ENCODE data around the gene CFAP107. TPM values are rescaled to one million over a fixed set of nuclear protein-coding genes. Genes with fewer than 3 reads are reported as not detected.

Gene CFAP107
- total and polyA plus RNA-seq, 2 donors (not counting 1 experiment from before 2014, with no cell fraction given) = not detected

DNA sequence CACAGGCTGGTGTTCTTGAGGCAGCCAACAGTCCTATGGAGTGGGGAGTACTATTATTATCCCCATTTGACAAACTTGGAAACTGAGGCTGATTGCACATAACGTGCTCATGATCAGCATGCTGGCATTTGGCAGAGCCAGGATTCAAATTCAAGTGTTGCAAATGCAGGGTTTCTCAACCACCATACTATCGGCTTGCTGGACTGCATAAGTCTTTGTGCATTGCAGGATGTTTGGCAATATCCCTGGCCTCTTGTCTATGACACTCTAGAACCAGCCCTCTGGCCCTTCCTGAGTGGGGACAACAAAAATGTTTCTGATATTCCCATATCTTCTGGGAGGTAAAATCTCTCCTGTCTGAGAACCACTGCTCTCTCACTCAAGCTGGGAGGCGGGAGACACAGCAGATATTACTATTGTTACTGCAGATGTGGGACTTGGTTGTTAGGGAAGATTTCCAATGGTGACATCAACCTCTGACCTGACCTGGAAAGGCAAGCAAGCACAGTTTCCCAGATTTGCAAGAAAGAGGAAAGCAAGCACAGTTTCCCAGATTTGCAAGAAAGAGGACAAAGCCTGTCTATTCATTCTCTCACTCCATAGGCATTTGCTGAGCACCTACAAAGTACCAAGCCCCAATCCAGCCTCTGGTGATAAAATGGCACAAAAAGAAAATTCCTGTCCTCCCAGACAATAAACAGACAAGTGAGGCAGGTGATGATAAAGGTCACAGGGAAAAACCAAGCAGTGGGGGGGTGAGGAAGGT is 31.1 kb upstream of the CFAP107 start:
- CTCF ChIA-PET = no interaction called here
- intact Hi-C loops (cut with micrococcal nuclease) = no loop called here
- no peaks in the 10 kb centered on the region for H3K4me1 Mint-ChIP-seq
- WGBS (ENCODE audit: insufficient coverage) = 86% methylated on average over 3 of the region's 3 CpGs
- Histone ChIP-seq H3K9ac (ENCODE audit: low read length) (no peak overlapping the region), H3K36me3 (replicated peaks in 1 of 2; ENCODE audit: control extremely low read depth in 1 of 2, control insufficient read depth in 1 of 2, extremely low read depth in 1 of 2, insufficient read depth in 2 of 2, low read length in 1 of 2) (no peaks in the 10 kb centered on the region), H2AFZ (ENCODE audit: insufficient read depth, low read depth, low read length, poor library complexity, severe bottlenecking) (no peak overlapping the region), H4K20me1 (ENCODE audit: control insufficient read depth, insufficient read depth, low read length, poor library complexity, severe bottlenecking) (no peaks in the 10 kb centered on the region), H3K27me3 (replicated peaks in 1 of 4; ENCODE audit: control extremely low read depth in 1 of 4, control insufficient read depth in 3 of 4, insufficient read depth in 4 of 4, low read length in 3 of 4) (no peaks in the 10 kb centered on the region), H3K27ac (ENCODE audit: low read length in 2 of 2) (no peak overlapping the region), H3K4me1 (ENCODE audit: control insufficient read depth in 2 of 2, insufficient read depth in 2 of 2, low read length in 2 of 2) (no peaks in the 10 kb centered on the region), H3K9me3 (ENCODE audit: control extremely low read depth in 1 of 3, control insufficient read depth in 2 of 3, insufficient read depth in 1 of 3, low read length in 2 of 3) (no peaks in the 10 kb centered on the region), H3K79me2 (ENCODE audit: control insufficient read depth, insufficient read depth, low read length) (no peaks in the 10 kb centered on the region), H3K4me2 (replicated peaks; ENCODE audit: low read depth, low read length, poor library complexity, severe bottlenecking) (no peak overlapping the region), H3K4me3 (ENCODE audit: control extremely low read depth in 1 of 5, extremely low read depth in 1 of 5, insufficient read depth in 1 of 5, low read depth in 2 of 5, low read length in 4 of 5) (no peak overlapping the region)
- H3K4me3 Mint-ChIP-seq = no peak overlapping the region
- no peak for ATAC-seq (ENCODE audit: low read depth)
- TF ChIP-seq, protein P1, sequence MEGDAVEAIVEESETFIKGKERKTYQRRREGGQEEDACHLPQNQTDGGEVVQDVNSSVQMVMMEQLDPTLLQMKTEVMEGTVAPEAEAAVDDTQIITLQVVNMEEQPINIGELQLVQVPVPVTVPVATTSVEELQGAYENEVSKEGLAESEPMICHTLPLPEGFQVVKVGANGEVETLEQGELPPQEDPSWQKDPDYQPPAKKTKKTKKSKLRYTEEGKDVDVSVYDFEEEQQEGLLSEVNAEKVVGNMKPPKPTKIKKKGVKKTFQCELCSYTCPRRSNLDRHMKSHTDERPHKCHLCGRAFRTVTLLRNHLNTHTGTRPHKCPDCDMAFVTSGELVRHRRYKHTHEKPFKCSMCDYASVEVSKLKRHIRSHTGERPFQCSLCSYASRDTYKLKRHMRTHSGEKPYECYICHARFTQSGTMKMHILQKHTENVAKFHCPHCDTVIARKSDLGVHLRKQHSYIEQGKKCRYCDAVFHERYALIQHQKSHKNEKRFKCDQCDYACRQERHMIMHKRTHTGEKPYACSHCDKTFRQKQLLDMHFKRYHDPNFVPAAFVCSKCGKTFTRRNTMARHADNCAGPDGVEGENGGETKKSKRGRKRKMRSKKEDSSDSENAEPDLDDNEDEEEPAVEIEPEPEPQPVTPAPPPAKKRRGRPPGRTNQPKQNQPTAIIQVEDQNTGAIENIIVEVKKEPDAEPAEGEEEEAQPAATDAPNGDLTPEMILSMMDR (IDR thresholded peaks at IDR 0.05) = no peak
- no peak for TF ChIP-seq EZH2 (IDR thresholded peaks at IDR 0.05; ENCODE audit: borderline replicate concordance, insufficient read depth, low read depth, low read length, poor library complexity, severe bottlenecking)
- no peak for DNase-seq
- POLR2A ChIA-PET = no interaction called here
- no peak overlapping the region for H3K27ac Mint-ChIP-seq
- no peaks in the 10 kb centered on the region for H3K9me3 Mint-ChIP-seq (ENCODE audit: insufficient read depth)
- peaks cover 42% of the 10 kb centered on the region for H3K27me3 Mint-ChIP-seq

DNA sequence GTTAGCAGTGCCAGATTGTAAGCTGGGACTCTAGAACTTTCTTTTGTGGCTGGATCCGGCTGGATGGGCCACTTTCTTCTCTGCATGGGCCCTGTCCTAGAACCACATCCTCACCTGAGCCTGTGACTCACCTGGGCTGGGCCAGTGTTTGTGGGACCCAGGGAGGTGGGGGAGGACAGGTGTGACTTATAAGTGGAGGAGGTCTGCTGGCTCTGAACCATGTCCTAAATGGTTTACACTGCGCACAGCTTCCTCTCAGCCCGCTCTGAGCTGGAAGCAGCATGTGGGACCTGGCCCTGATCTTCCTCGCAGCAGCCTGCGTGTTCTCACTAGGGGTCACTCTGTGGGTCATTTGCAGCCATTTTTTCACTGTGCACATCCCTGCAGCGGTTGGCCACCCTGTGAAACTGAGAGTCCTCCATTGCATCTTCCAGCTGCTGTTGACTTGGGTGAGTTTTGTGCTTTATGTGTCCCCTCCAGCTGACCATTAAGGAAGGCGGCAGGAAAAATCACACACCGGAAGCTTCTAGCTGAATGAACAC is 30.0 kb upstream of the CFAP107 start, which contains the start of gene AADACL3:
AADACL3 (plus strand) TSS at position 215 of the 542 bp plus-strand sequence; CDS start at position 282, 67 bp downstream.
- Mint-ChIP-seq H3K27ac (no peak within 1 kb of the TSS), H3K27me3 (peaks cover 33% of the 10 kb centered on the region), H3K9me3 (ENCODE audit: insufficient read depth) (no peaks in the 10 kb centered on the region), H3K4me1 (no peaks in the 10 kb centered on the region), H3K4me3 (no peak within 1 kb of the TSS)
- no peak for TF ChIP-seq EZH2 (IDR thresholded peaks at IDR 0.05; ENCODE audit: borderline replicate concordance, insufficient read depth, low read depth, low read length, poor library complexity, severe bottlenecking)
- TF ChIP-seq, protein P1 (IDR thresholded peaks at IDR 0.05) = no peak
- Histone ChIP-seq H3K9ac (ENCODE audit: low read length) (no peak within 1 kb of the TSS), H3K4me2 (replicated peaks; ENCODE audit: low read depth, low read length, poor library complexity, severe bottlenecking) (no peak within 1 kb of the TSS), H3K4me3 (ENCODE audit: control extremely low read depth in 1 of 5, extremely low read depth in 1 of 5, insufficient read depth in 1 of 5, low read depth in 2 of 5, low read length in 4 of 5) (no peak within 1 kb of the TSS), H2AFZ (ENCODE audit: insufficient read depth, low read depth, low read length, poor library complexity, severe bottlenecking) (no peak within 1 kb of the TSS), H3K27me3 (replicated peaks in 1 of 4; ENCODE audit: control extremely low read depth in 1 of 4, control insufficient read depth in 3 of 4, insufficient read depth in 4 of 4, low read length in 3 of 4) (no peaks in the 10 kb centered on the region), H4K20me1 (ENCODE audit: control insufficient read depth, insufficient read depth, low read length, poor library complexity, severe bottlenecking) (no peaks in the 10 kb centered on the region), H3K36me3 (replicated peaks in 1 of 2; ENCODE audit: control extremely low read depth in 1 of 2, control insufficient read depth in 1 of 2, extremely low read depth in 1 of 2, insufficient read depth in 2 of 2, low read length in 1 of 2) (no peaks in the 10 kb centered on the region), H3K4me1 (ENCODE audit: control insufficient read depth in 2 of 2, insufficient read depth in 2 of 2, low read length in 2 of 2) (no peaks in the 10 kb centered on the region), H3K9me3 (ENCODE audit: control extremely low read depth in 1 of 3, control insufficient read depth in 2 of 3, insufficient read depth in 1 of 3, low read length in 2 of 3) (no peaks in the 10 kb centered on the region), H3K79me2 (ENCODE audit: control insufficient read depth, insufficient read depth, low read length) (no peaks in the 10 kb centered on the region), H3K27ac (ENCODE audit: low read length in 2 of 2) (no peak within 1 kb of the TSS)
- no peak for DNase-seq
- ChIA-PET POLR2A (no interaction called here), CTCF (no interaction called here)
- ATAC-seq (ENCODE audit: low read depth) = no peak
- intact Hi-C loops (cut with micrococcal nuclease) = no loop called here
- WGBS (ENCODE audit: insufficient coverage) = 84% methylated on average over 7 of the region's 8 CpGs

All from B cell (primary cell).